H1 (cell line): ENCODE results near the gene PXT1. TPM values are rescaled to one million over a fixed set of nuclear protein-coding genes. Genes with fewer than 3 reads are reported as not detected.
"Not testable (repeated sequence)": the region's sequence is repeated elsewhere in the genome, so short reads cannot be mapped to it uniquely, and the experiment has no call there.

Experiments used
- CTCF ChIA-PET: fragments of 300-600 bp; sonication (Branson Sonifier 250); formaldehyde crosslinking; loops from one replicate; lab custom pipeline; 2021; ENCODE audit not compliant: partially characterized antibody; lab: Charles Lee
- POLR2A ChIA-PET: fragments of 300-600 bp; sonication (Branson Sonifier 250); formaldehyde crosslinking; loops from one replicate; lab custom pipeline; 2021; ENCODE audit warnings: inconsistent platforms; ENCODE audit not compliant: partially characterized antibody; lab: Charles Lee
- DNase-seq, 2 experiments: peaks; one replicate each; pipeline versions ENCODE4 v3.0.0 to v3.0.0-alpha.2; 2010 to 2022; ENCODE audit warnings: low spot score in 2 of 2, low read depth in 1 of 2, mixed read lengths in 1 of 2
- FAIRE-seq: peaks from 2 replicates; lab custom pipeline; 2011; peaks lifted over from hg19 to GRCh38; lab: Jason Lieb, UNC
- H2AFZ ChIP-seq: 2 replicates; pipeline ENCODE4 v1.8.1; 2012; ENCODE audit warnings: low read length, inconsistent platforms
- H2AK5ac ChIP-seq: 2 replicates; pipeline ENCODE4 v1.6.1; 2013; ENCODE audit warnings: low read depth, low read length
- H2BK120ac ChIP-seq: replicated peaks from 2 replicates; pipeline ENCODE3; 2013; ENCODE audit warnings: low read depth, low read length, inconsistent platforms
- H2BK12ac ChIP-seq: 2 replicates; pipeline ENCODE4 v1.6.1; 2013; ENCODE audit warnings: low read depth, low read length
- H2BK15ac ChIP-seq: 2 replicates; pipeline ENCODE4 v1.6.1; 2013; ENCODE audit warnings: low read length
- H2BK20ac ChIP-seq: 2 replicates; pipeline ENCODE4 v1.6.1; 2013; ENCODE audit warnings: low read length
- H2BK5ac ChIP-seq: 2 replicates; pipeline ENCODE4 v1.6.1; 2013; ENCODE audit warnings: low read depth, low read length
- H3K14ac ChIP-seq: 2 replicates; pipeline ENCODE4 v1.6.1; 2013; ENCODE audit warnings: inconsistent platforms; ENCODE audit not compliant: insufficient read length
- H3K18ac ChIP-seq: 2 replicates; pipeline ENCODE4 v1.6.1; 2013; ENCODE audit warnings: low read length; ENCODE audit errors: extremely low read depth
- H3K23ac ChIP-seq: 2 replicates; pipeline ENCODE4 v1.6.1; 2013; ENCODE audit warnings: inconsistent platforms; ENCODE audit not compliant: insufficient read length
- H3K23me2 ChIP-seq: 2 replicates; pipeline ENCODE4 v1.6.1; 2013; ENCODE audit warnings: low read depth, low read length
- H3K27ac ChIP-seq: 2 replicates; pipeline ENCODE4 v1.6.1; 2011; ENCODE audit warnings: low read depth, low read length, inconsistent platforms
- H3K27me3 ChIP-seq, 4 experiments: replicated peaks in 1 of 4; 1 replicate in 1 of 4; 2 replicates in 3 of 4; pipeline versions ENCODE4 v1.6.1 to v1.8.1; 2011 to 2013; ENCODE audit warnings: low read length in 3 of 4, mild to moderate bottlenecking in 3 of 4, inconsistent platforms in 2 of 4, mixed read lengths in 2 of 4, moderate library complexity in 1 of 4; ENCODE audit not compliant: control insufficient read depth in 3 of 4, insufficient read depth in 3 of 4; ENCODE audit errors: extremely low read depth in 1 of 4
- H3K36me3 ChIP-seq, 4 experiments: 2 replicates each; pipeline versions ENCODE4 v1.6.1 to v1.8.1; 2011 to 2013; ENCODE audit warnings: mild to moderate bottlenecking in 4 of 4, low read length in 3 of 4, moderate library complexity in 2 of 4, control low read depth in 1 of 4, inconsistent platforms in 1 of 4; ENCODE audit not compliant: insufficient read depth in 4 of 4, control insufficient read depth in 2 of 4
- H3K4ac ChIP-seq: replicated peaks from 2 replicates; pipeline ENCODE3; 2013; ENCODE audit warnings: low read length, low read depth, mixed read lengths, inconsistent platforms; ENCODE audit not compliant: insufficient read length
- H3K4me1 ChIP-seq, 4 experiments: replicated peaks in 1 of 4; 1 replicate in 1 of 4; 2 replicates in 3 of 4; pipeline versions ENCODE4 v1.6.1 to v1.8.1; 2011 to 2013; ENCODE audit warnings: low read length in 3 of 4, inconsistent platforms in 2 of 4, mixed read lengths in 1 of 4; ENCODE audit not compliant: insufficient read depth in 4 of 4, control insufficient read depth in 3 of 4
- H3K4me2 ChIP-seq, 2 experiments: 2 replicates each; pipeline versions ENCODE4 v1.6.1 to v1.8.1; 2011 to 2013; ENCODE audit warnings: low read depth in 2 of 2, low read length in 2 of 2, control low read depth in 1 of 2, inconsistent platforms in 1 of 2, mild to moderate bottlenecking in 1 of 2; ENCODE audit not compliant: insufficient read depth in 1 of 2
- H3K4me3 ChIP-seq, 4 experiments: fragments of 200-600, 300-600 bp in 1 of 4; sonication (generic), shearing (Covaris generic), sonication (Bioruptor Twin) in 1 of 4; 2 replicates each; pipeline versions ENCODE4 v1.5.1 to v1.8.1; 2011 to 2016; ENCODE audit warnings: low read length in 4 of 4, low read depth in 3 of 4, control low read depth in 2 of 4, inconsistent platforms in 2 of 4, mild to moderate bottlenecking in 2 of 4, mixed read lengths in 1 of 4, moderate library complexity in 1 of 4; ENCODE audit not compliant: insufficient read depth in 2 of 4; ENCODE audit errors: extremely low read depth in 1 of 4
- H3K56ac ChIP-seq: replicated peaks from 2 replicates; pipeline ENCODE3; 2013; ENCODE audit warnings: low read depth, mild to moderate bottlenecking, mixed read lengths, low read length, inconsistent platforms; ENCODE audit not compliant: insufficient read length
- H3K79me1 ChIP-seq: 2 replicates; pipeline ENCODE4 v1.6.1; 2013; ENCODE audit warnings: low read depth, low read length, control low read depth
- H3K79me2 ChIP-seq, 2 experiments: 2 replicates each; pipeline versions ENCODE4 v1.6.1 to v1.8.1; 2012 to 2013; ENCODE audit warnings: low read length in 2 of 2, mild to moderate bottlenecking in 2 of 2, inconsistent platforms in 1 of 2; ENCODE audit not compliant: insufficient read depth in 2 of 2, control insufficient read depth in 1 of 2
- H3K9ac ChIP-seq, 4 experiments: replicated peaks in 1 of 4; 1 replicate in 1 of 4; 2 replicates in 3 of 4; pipeline versions ENCODE4 v1.6.1 to v1.8.1; 2011 to 2013; ENCODE audit warnings: low read depth in 3 of 4, low read length in 3 of 4, control low read depth in 2 of 4, mild to moderate bottlenecking in 2 of 4, moderate library complexity in 2 of 4, inconsistent platforms in 1 of 4; ENCODE audit errors: extremely low read depth in 1 of 4
- H3K9me3 ChIP-seq, 2 experiments: 2 replicates each; pipeline versions ENCODE4 v1.6.1 to v1.8.1; 2012 to 2013; ENCODE audit warnings: mild to moderate bottlenecking in 2 of 2, moderate library complexity in 2 of 2, control low read depth in 1 of 2, inconsistent platforms in 1 of 2, low read depth in 1 of 2, low read length in 1 of 2, mixed read lengths in 1 of 2; ENCODE audit not compliant: insufficient read depth in 2 of 2
- H4K20me1 ChIP-seq, 2 experiments: replicated peaks in 1 of 2; 2 replicates each; pipeline versions ENCODE3 to v1.8.1; 2011 to 2013; ENCODE audit warnings: inconsistent platforms in 2 of 2, low read length in 2 of 2, mild to moderate bottlenecking in 1 of 2; ENCODE audit not compliant: insufficient read depth in 2 of 2, control insufficient read depth in 1 of 2
- H4K5ac ChIP-seq: 2 replicates; pipeline ENCODE4 v1.6.1; 2013; ENCODE audit warnings: low read length, low read depth, mixed read lengths, inconsistent platforms; ENCODE audit not compliant: insufficient read length
- H4K8ac ChIP-seq: 2 replicates; pipeline ENCODE4 v1.8.0; 2013; ENCODE audit warnings: mild to moderate bottlenecking, moderate library complexity, low read length, inconsistent platforms; ENCODE audit not compliant: insufficient read depth; ENCODE audit errors: extremely low read depth
- H4K91ac ChIP-seq: replicated peaks from 2 replicates; pipeline ENCODE3; 2013; ENCODE audit warnings: low read length, mixed read lengths, inconsistent platforms; ENCODE audit not compliant: insufficient read length
- WGBS, 2 experiments: shearing (Covaris generic) in 1 of 2; methylation state at CpG; one replicate each; pipeline versions ENCODE4 v1.1.6 to v1.1.7; 2013 to 2015; ENCODE audit warnings: low lambda C conversion rate in 2 of 2, mixed read lengths in 2 of 2, inconsistent platforms in 1 of 2, low coverage in 1 of 2, missing lambda C conversion rate in 1 of 2; ENCODE audit not compliant: insufficient replicate concordance in 2 of 2, insufficient coverage in 1 of 2, insufficient read length in 1 of 2; ENCODE audit errors: extremely low coverage in 1 of 2, missing lambda C conversion rate in 1 of 2; 5-methylcytosine and 5-hydroxymethylcytosine counted together
- polyA plus RNA-seq, 7 experiments: library from polyadenylated mRNA; depleted of rRNA in 3 of 7; stranded (reverse) in 5 of 7; unstranded in 2 of 7; fragments of >200 nt in 5 of 7; fragments of 200-250 nt in 2 of 7; gene quantifications; 1 replicate in 5 of 7; 2 replicates in 1 of 7; 4 replicates in 1 of 7; pipeline versions ENCODE4 v1.2.1 to v1.2.3, GENCODE V29; 2011 to 2013; ENCODE audit warnings: missing spikeins in 2 of 7, mixed read lengths in 2 of 7
- total RNA-seq: library from RNA; stranded (reverse); fragmentation: NEBNext Ultra II Directional; extraction: Animal tissue kit (Norgen Biotek cat#: 25700); gene quantifications from 2 replicates; pipeline ENCODE4 v1.2.1, GENCODE V29; 2021

Gene PXT1
- total and polyA plus RNA-seq, 2 of the 8 experiments (the other 6 are each of a cell fraction or from before 2014, with no cell fraction given) = 0.06 TPM; not detected in 1

- not testable (repeated sequence) for H4K5ac ChIP-seq, H3K23me2 ChIP-seq, H3K4me2 ChIP-seq, H3K18ac ChIP-seq, H2BK15ac ChIP-seq, H3K9ac ChIP-seq, FAIRE-seq, H2BK20ac ChIP-seq, DNase-seq, H3K36me3 ChIP-seq, H2BK5ac ChIP-seq, H4K8ac ChIP-seq, H3K4me3 ChIP-seq, H2AFZ ChIP-seq, H4K91ac ChIP-seq, H3K56ac ChIP-seq, H3K14ac ChIP-seq, H3K79me1 ChIP-seq, H4K20me1 ChIP-seq, H3K27ac ChIP-seq, H2BK12ac ChIP-seq, H3K4me1 ChIP-seq, H3K4ac ChIP-seq, H3K9me3 ChIP-seq, H3K27me3 ChIP-seq, H3K23ac ChIP-seq, H2AK5ac ChIP-seq, H2BK120ac ChIP-seq
- H3K79me2 ChIP-seq = peaks cover 0 to 71% of the 10 kb centered on the region in 2 experiments; a peak in 3 of 4 replicates
- ChIA-PET CTCF (interaction anchor here (0.6 to 2.0 kb wide), 4 partner anchors 10 to 786 kb away, joined by 3 to 5 read pairs (median 3); partner anchors contain the start of gene KCTD20), POLR2A (interaction anchor here (0.6 to 1.0 kb wide), 2 partner anchors 30 to 144 kb away, joined by 3 to 4 read pairs; no protein-coding TSS in a partner anchor)
- 93% methylated on average over 8 of the region's 8 CpGs; no CpG with 5 or more reads in 1 of the 2 experiments for WGBS, 2 experiments
These were observed 10.2 kb upstream of the PXT1 start for GRCh38 chr6:36452897-36453296.
